Keratinocyte (primary cell): ENCODE data around the gene ALK.

ENCODE experiments used
- EZH2 ChIP-seq: IDR thresholded peaks from one replicate; pipeline ENCODE4 v1.6.1; 2012; ENCODE audit warnings: inconsistent platforms, mild to moderate bottlenecking, low read length, moderate library complexity
- TF ChIP-seq, protein P1 (sequence below), 3 experiments: IDR thresholded peaks in 1 of 3; conservative IDR thresholded peaks in 1 of 3; optimal IDR thresholded peaks in 1 of 3; 2 replicates in 2 of 3; 3 replicates in 1 of 3; pipeline versions ENCODE3 to v1.5.1; 2011; ENCODE audit warnings: low read length in 3 of 3, mild to moderate bottlenecking in 3 of 3, moderate library complexity in 2 of 3, control low read depth in 1 of 3, inconsistent platforms in 1 of 3; ENCODE audit not compliant: insufficient read depth in 2 of 3; ENCODE audit errors: extremely low read depth in 1 of 3

DNA sequence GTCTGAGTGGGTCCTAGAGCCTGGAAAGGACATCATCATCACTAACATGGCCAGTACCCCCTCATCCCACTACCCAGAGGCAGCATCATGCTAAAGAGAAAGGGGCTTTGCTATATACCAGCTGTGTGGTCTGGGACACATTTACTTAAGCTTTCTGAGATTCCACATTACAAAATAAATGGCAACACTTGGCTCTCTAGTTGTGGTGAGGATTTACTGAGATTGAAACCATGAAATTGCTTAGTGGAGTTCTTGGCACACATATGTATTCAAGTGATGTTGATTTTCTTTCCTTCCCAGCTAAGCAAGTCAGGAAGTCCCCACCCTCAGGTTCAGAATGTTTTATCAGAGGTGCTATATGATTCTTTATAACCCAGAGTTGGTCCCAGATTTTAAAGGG, 444.2 kb downstream of the ALK start:
- TF ChIP-seq, protein P1, sequence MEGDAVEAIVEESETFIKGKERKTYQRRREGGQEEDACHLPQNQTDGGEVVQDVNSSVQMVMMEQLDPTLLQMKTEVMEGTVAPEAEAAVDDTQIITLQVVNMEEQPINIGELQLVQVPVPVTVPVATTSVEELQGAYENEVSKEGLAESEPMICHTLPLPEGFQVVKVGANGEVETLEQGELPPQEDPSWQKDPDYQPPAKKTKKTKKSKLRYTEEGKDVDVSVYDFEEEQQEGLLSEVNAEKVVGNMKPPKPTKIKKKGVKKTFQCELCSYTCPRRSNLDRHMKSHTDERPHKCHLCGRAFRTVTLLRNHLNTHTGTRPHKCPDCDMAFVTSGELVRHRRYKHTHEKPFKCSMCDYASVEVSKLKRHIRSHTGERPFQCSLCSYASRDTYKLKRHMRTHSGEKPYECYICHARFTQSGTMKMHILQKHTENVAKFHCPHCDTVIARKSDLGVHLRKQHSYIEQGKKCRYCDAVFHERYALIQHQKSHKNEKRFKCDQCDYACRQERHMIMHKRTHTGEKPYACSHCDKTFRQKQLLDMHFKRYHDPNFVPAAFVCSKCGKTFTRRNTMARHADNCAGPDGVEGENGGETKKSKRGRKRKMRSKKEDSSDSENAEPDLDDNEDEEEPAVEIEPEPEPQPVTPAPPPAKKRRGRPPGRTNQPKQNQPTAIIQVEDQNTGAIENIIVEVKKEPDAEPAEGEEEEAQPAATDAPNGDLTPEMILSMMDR (optimal IDR thresholded peaks at IDR 0.05 in 1 of 3, IDR thresholded peaks at IDR 0.05 in 1 of 3, conservative IDR thresholded peaks at IDR 0.05 in 1 of 3; ENCODE audit: extremely low read depth in 1 of 3, insufficient read depth in 2 of 3, low read length in 3 of 3), result no peak
- no peak for TF ChIP-seq EZH2
